Endodermal cell (in vitro differentiated cells): ENCODE measurements around the gene FBXL17. TPM values are rescaled to one million over a fixed set of nuclear protein-coding genes. Genes with fewer than 3 reads are reported as not detected.

ENCODE experiments used
- DNase-seq: peaks from one replicate; pipeline ENCODE4 v3.0.0-alpha.2; 2017
- H3K27ac ChIP-seq: 2 replicates; pipeline ENCODE4 v1.5.1; 2013; ENCODE audit warnings: mild to moderate bottlenecking, low read depth, low read length, moderate library complexity
- H3K27me3 ChIP-seq: 2 replicates; pipeline ENCODE4 v1.6.1; 2013; ENCODE audit warnings: mild to moderate bottlenecking, low read length, moderate library complexity; ENCODE audit not compliant: insufficient read depth, control insufficient read depth, poor library complexity, severe bottlenecking
- H3K36me3 ChIP-seq: 2 replicates; pipeline ENCODE4 v1.7.0; 2013; ENCODE audit warnings: mild to moderate bottlenecking, low read length, moderate library complexity; ENCODE audit not compliant: control insufficient read depth, insufficient read depth
- H3K4me1 ChIP-seq: one replicate; pipeline ENCODE4 v1.7.0; 2013; ENCODE audit warnings: low read length; ENCODE audit not compliant: control insufficient read depth, insufficient read depth
- H3K4me3 ChIP-seq: 2 replicates; pipeline ENCODE4 v1.5.1; 2013; ENCODE audit warnings: mild to moderate bottlenecking, low read length, moderate library complexity
- H3K9ac ChIP-seq: 2 replicates; pipeline ENCODE4 v1.6.1; 2013; ENCODE audit warnings: mild to moderate bottlenecking, low read length, moderate library complexity; ENCODE audit not compliant: poor library complexity, severe bottlenecking; ENCODE audit errors: extremely low read depth
- H3K9me3 ChIP-seq: 2 replicates; pipeline ENCODE4 v1.6.1; 2013; ENCODE audit warnings: mild to moderate bottlenecking, low read length, moderate library complexity; ENCODE audit not compliant: control insufficient read depth
- H3K27ac Mint-ChIP-seq: 2 replicates; pipeline ENCODE4 v1.8.0; 2020; ENCODE audit warnings: mixed read lengths
- H3K27me3 Mint-ChIP-seq: 2 replicates; pipeline ENCODE4 v1.8.0; 2021; ENCODE audit warnings: mild to moderate bottlenecking, mixed read lengths; ENCODE audit not compliant: insufficient read depth
- H3K36me3 Mint-ChIP-seq: 2 replicates; pipeline ENCODE4 v1.8.0; 2020; ENCODE audit warnings: low read depth, mixed read lengths
- H3K4me1 Mint-ChIP-seq: 2 replicates; pipeline ENCODE4 v1.8.0; 2020; ENCODE audit warnings: mixed read lengths
- H3K4me3 Mint-ChIP-seq: 2 replicates; pipeline ENCODE4 v1.8.0; 2020; ENCODE audit warnings: mild to moderate bottlenecking, moderate library complexity, mixed read lengths
- H3K9me3 Mint-ChIP-seq: 2 replicates; pipeline ENCODE4 v1.8.0; 2020; ENCODE audit warnings: mild to moderate bottlenecking, mixed read lengths
- WGBS, 2 experiments: methylation state at CpG; one replicate each; pipeline versions ENCODE4 v1.1.5 to v1.1.7; 2013; ENCODE audit warnings: missing lambda C conversion rate in 2 of 2, mixed read lengths in 1 of 2; ENCODE audit not compliant: insufficient coverage in 1 of 2, insufficient read length in 1 of 2; 5-methylcytosine and 5-hydroxymethylcytosine counted together
- total RNA-seq, 2 donors: library from RNA; stranded (reverse); fragmentation: NEBNext Ultra II Directional in 1 of 2; extraction: Animal tissue kit (Norgen Biotek cat#: 25700) in 1 of 2; gene quantifications; 2 replicates in 1 of 2; 3 replicates in 1 of 2; pipeline ENCODE4 v1.2.1, GENCODE V29; 2021
- TF ChIP-seq, protein P1 (sequence below): fragments of 200-600 bp; sonication (generic); conservative IDR thresholded peaks from 2 replicates; pipeline ENCODE4 v1.5.0; 2021; ENCODE audit warnings: antibody characterized with exemption, mild to moderate bottlenecking

Gene FBXL17
- total RNA-seq, 2 donors from 2014 or later: 7.4 to 8.6 TPM

DNA sequence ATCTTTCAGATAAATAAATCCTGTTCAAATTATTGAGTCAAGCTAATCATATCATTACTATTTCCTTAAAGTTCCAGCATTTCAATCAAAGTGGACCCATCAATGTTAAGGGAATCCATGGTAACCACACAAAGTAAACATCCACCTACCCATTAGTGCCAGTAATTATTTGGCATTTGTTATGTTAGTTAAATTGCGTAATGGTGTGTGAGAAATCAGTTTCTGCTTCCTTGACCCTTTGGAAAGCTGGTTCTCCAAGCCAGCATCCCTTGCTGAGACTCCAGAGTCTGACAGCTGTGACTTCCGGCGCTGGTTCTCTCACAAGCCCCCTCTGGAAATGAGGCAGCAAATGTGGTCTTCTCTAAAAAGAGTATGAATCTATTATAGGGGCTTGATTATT lies 402.6 kb downstream of the FBXL17 start:
- Mint-ChIP-seq H3K36me3 (no peaks in the 10 kb centered on the region), H3K4me1 (peaks cover 25% of the 10 kb centered on the region), H3K4me3 (no peak overlapping the region), H3K27ac (no peak overlapping the region), H3K9me3 (no peaks in the 10 kb centered on the region), H3K27me3 (no peaks in the 10 kb centered on the region)
- peak overlapping the region; percentile 2 for H3K9ac ChIP-seq
- no peaks in the 10 kb centered on the region for H3K36me3 ChIP-seq
- TF ChIP-seq, protein P1, sequence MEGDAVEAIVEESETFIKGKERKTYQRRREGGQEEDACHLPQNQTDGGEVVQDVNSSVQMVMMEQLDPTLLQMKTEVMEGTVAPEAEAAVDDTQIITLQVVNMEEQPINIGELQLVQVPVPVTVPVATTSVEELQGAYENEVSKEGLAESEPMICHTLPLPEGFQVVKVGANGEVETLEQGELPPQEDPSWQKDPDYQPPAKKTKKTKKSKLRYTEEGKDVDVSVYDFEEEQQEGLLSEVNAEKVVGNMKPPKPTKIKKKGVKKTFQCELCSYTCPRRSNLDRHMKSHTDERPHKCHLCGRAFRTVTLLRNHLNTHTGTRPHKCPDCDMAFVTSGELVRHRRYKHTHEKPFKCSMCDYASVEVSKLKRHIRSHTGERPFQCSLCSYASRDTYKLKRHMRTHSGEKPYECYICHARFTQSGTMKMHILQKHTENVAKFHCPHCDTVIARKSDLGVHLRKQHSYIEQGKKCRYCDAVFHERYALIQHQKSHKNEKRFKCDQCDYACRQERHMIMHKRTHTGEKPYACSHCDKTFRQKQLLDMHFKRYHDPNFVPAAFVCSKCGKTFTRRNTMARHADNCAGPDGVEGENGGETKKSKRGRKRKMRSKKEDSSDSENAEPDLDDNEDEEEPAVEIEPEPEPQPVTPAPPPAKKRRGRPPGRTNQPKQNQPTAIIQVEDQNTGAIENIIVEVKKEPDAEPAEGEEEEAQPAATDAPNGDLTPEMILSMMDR: no peak
- H3K27ac ChIP-seq: no peak overlapping the region
- WGBS, 2 experiments: 95 to 100% methylated on average over 1 to 3 of the region's 3 CpGs
- peaks cover 3% of the 10 kb centered on the region for H3K4me1 ChIP-seq
- no peaks in the 10 kb centered on the region for H3K9me3 ChIP-seq
- no peak overlapping the region for H3K4me3 ChIP-seq
- no peaks in the 10 kb centered on the region for H3K27me3 ChIP-seq
- no peak for DNase-seq

DNA sequence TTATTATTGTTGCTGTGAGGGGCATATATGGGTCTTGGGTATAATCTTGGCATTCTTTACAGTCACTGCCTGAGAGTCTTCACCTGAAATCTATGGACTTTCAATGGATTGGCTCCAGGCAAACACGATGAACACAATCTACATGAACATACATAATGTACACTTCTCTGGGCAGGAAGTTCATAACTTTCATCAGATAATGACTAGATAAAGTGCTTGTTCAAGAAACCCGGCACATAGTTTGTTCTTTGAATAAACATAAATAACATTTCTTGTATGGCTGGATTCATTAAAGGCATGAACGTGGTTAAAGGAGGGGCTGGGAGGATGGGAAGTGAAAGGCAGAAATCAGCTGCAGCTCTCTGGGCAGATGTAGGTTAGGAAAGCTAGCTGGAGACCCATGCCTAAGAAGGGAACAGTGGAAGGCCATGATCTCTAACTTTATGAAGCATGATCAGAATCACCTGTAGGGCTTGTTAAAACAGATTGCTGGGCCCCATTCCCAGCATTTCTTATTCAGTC lies 404.3 kb downstream of the FBXL17 start:
- DNase-seq: no peak

DNA sequence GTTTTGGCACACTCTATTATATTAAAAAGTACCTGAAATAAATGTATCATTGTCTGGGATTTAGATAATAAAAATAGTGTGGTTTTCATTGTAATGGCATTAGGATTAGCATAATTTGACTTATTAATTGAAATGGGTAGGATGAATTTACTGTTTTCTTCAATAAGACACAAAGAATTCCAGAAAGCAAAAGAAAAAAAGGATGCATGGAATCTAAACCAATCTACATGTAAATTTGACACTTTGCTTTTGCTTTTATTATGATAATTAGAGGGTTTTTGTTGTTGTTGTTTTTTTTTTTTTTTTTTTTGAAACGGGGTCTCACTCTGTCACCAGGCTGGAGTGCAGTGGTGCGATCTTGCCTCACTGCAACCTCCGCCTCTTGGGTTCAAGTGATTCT lies 406.3 kb downstream of the FBXL17 start:
- Mint-ChIP-seq H3K9me3 (no peaks in the 10 kb centered on the region), H3K4me1 (peaks cover 14% of the 10 kb centered on the region), H3K27ac (no peak overlapping the region), H3K4me3 (no peak overlapping the region), H3K36me3 (no peaks in the 10 kb centered on the region), H3K27me3 (no peaks in the 10 kb centered on the region)
- Histone ChIP-seq H3K9ac (no peak overlapping the region), H3K4me1 (peaks cover 3% of the 10 kb centered on the region), H3K27ac (no peak overlapping the region), H3K36me3 (no peaks in the 10 kb centered on the region), H3K9me3 (no peaks in the 10 kb centered on the region), H3K4me3 (no peak overlapping the region), H3K27me3 (no peaks in the 10 kb centered on the region)
- DNase-seq: no peak
- WGBS, 2 experiments: 75% methylated on average over 3 of the region's 3 CpGs; no CpG with 5 or more reads in 1 of the 2 experiments
- TF ChIP-seq, protein P1: no peak

More for the DNA sequence above, 404.3 kb downstream of the FBXL17 start:
- Histone ChIP-seq H3K9me3 (no peaks in the 10 kb centered on the region), H3K4me1 (peaks cover 3% of the 10 kb centered on the region), H3K9ac (no peak overlapping the region), H3K27ac (no peak overlapping the region), H3K36me3 (no peaks in the 10 kb centered on the region), H3K4me3 (no peak overlapping the region), H3K27me3 (no peaks in the 10 kb centered on the region)
- TF ChIP-seq, protein P1: no peak
- Mint-ChIP-seq H3K4me3 (no peak overlapping the region), H3K27me3 (no peaks in the 10 kb centered on the region), H3K4me1 (peaks cover 18% of the 10 kb centered on the region), H3K27ac (no peak overlapping the region), H3K36me3 (no peaks in the 10 kb centered on the region), H3K9me3 (no peaks in the 10 kb centered on the region)
- WGBS, 2 experiments: 93 to 94% methylated on average over 2 to 3 of the region's 3 CpGs
